Vagina (tissue), 2 donors: Measurements from ENCODE around the gene CTXND2.

Experiments
- CTCF ChIP-seq, 3 experiments: fragments of 450-650 bp in 2 of 3; fragments of 200-600 bp in 1 of 3; sonication (generic) in 1 of 3; IDR thresholded peaks; one replicate each; pipeline ENCODE4 v1.5.1; 2017 to 2019; ENCODE audit warnings: antibody characterized with exemption in 3 of 3, mild to moderate bottlenecking in 2 of 3, moderate library complexity in 2 of 3
- POLR2A ChIP-seq, 2 donors: fragments of 450-650 bp; IDR thresholded peaks; one replicate each; pipeline ENCODE4 v1.6.1; 2017; ENCODE audit warnings: antibody characterized with exemption in 2 of 2, mild to moderate bottlenecking in 2 of 2, moderate library complexity in 2 of 2
- POLR2AphosphoS5 ChIP-seq, 2 donors: sonication (generic); formaldehyde crosslinking; IDR thresholded peaks; one replicate each; pipeline ENCODE4 v1.9.0; 2017; ENCODE audit warnings: antibody characterized with exemption in 2 of 2, mild to moderate bottlenecking in 2 of 2, low read depth in 1 of 2; ENCODE audit not compliant: insufficient read depth in 1 of 2

- no peak for TF ChIP-seq CTCF (IDR thresholded peaks at IDR 0.05)
- no peak for TF ChIP-seq POLR2A (IDR thresholded peaks at IDR 0.05)
- no peak for TF ChIP-seq POLR2AphosphoS5 (IDR thresholded peaks at IDR 0.05; ENCODE audit: insufficient read depth in 1 of 2, low read depth in 1 of 2)
These were observed 43.5 kb upstream of the CTXND2 start for GRCh38 chr1:150843474-150843873.
